HG03571 (cell line): ENCODE data around the gene DPY30.

Source experiments
- ATAC-seq: cut with Tn5 transposase; IDR thresholded peaks from one replicate; pipeline ENCODE4 v1.9.1; 2021; ENCODE audit not compliant: unreplicated experiment

Gene DPY30

GRCh38 chr2:32010280-32010669 lies 29.3 kb downstream of the DPY30 start:
- peak; percentile 35 for ATAC-seq

- ATAC-seq, result peak; percentile 18
Observed at GRCh38 chr2:32009516-32010256, 29.9 kb downstream of the DPY30 start.

- ATAC-seq, result no peak
Observed at GRCh38 chr2:32008805-32009515, 30.6 kb downstream of the DPY30 start.

GRCh38 chr2:32007121-32007391 lies 32.5 kb downstream of the DPY30 start:
- ATAC-seq, result no peak

GRCh38 chr2:32005371-32005976 lies 34.1 kb downstream of the DPY30 start:
- ATAC-seq, result no peak

- ATAC-seq, result no peak
Observed at GRCh38 chr2:32003791-32004190, 35.8 kb downstream of the DPY30 start.

GRCh38 chr2:32002406-32002805 lies 37.2 kb downstream of the DPY30 start:
- ATAC-seq, result no peak

GRCh38 chr2:31999438-31999837 lies 40.2 kb downstream of the DPY30 start:
- ATAC-seq, result no peak

- no peak for ATAC-seq
Observed at GRCh38 chr2:31998731-31999383, 40.7 kb downstream of the DPY30 start.

- no peak for ATAC-seq
Observed at GRCh38 chr2:31997653-31998052, 42.0 kb downstream of the DPY30 start.

- no peak for ATAC-seq
Observed at GRCh38 chr2:31996571-31997150, 42.9 kb downstream of the DPY30 start.

GRCh38 chr2:31992934-31993333 lies 46.7 kb downstream of the DPY30 start:
- ATAC-seq, result no peak

GRCh38 chr2:31992025-31992579 lies 47.5 kb downstream of the DPY30 start:
- ATAC-seq, result no peak

- ATAC-seq, result no peak
Observed at GRCh38 chr2:31989946-31990345, 49.7 kb downstream of the DPY30 start.

- no peak for ATAC-seq
Observed at GRCh38 chr2:31987454-31988220, 52.0 kb downstream of the DPY30 start.

GRCh38 chr2:31986906-31987305 lies 52.7 kb downstream of the DPY30 start:
- ATAC-seq, result no peak

GRCh38 chr2:31983762-31984467 lies 55.7 kb downstream of the DPY30 start:
- ATAC-seq, result no peak

- ATAC-seq, result peak; percentile 96
Observed at GRCh38 chr2:31980674-31981356, 58.8 kb downstream of the DPY30 start.

GRCh38 chr2:31979956-31980355 lies 59.6 kb downstream of the DPY30 start:
- ATAC-seq, result no peak
